ENCODE measurements around the gene ADPRM. TPM values are rescaled to one million over a fixed set of nuclear protein-coding genes. Genes with fewer than 3 reads are reported as not detected.

Gene ADPRM
- total and polyA plus RNA-seq, 4 donors: 3.7 to 10.8 (median 6.7) TPM

DNA sequence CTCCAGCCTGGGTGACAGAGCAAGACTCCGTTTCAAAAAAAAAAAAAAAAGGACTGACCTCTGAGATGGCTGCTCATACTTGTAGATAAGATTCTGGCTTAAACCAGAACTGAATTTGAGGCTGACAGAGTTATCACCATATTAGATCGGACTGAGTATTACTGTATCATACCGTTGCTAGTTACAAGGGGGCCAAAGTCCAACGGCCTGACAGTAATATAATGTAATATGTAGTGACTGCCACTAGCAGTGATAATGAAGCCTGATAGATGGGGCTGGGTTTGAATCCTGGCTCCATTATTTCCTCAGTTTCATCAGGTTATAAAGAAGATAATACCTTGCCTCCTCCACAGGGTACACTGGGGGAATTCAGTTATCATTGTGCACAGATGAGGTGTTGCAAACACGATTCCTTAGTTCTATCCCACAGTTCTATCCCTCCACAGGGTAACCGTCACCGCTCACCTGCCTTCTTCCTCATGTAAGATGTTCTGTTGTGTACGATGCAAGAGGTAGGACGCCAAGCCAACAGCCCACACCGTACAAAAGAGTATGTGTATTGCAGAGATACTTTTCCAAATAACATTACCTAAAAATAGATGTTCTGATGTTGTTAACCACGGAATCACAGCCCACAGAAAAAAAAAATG lies 27.3 kb downstream of the ADPRM start:
- no peak overlapping the region for H3K4me3 ChIP-seq (ENCODE audit: low read depth in 1 of 3, low read length in 3 of 3)
- WGBS: 49% methylated on average over 11 of the region's 11 CpGs
- no peak for DNase-seq (ENCODE audit: low spot score)
- no peaks in the 10 kb centered on the region for H3K27me3 ChIP-seq (ENCODE audit: control insufficient read depth in 4 of 4, insufficient read depth in 4 of 4, low read length in 3 of 4)
- peaks cover 2 to 51% (median 39%) of the 10 kb centered on the region in 4 donors for H3K4me1 ChIP-seq (ENCODE audit: control insufficient read depth in 4 of 4, insufficient read depth in 4 of 4, low read length in 3 of 4)
- TF ChIP-seq, protein P1, sequence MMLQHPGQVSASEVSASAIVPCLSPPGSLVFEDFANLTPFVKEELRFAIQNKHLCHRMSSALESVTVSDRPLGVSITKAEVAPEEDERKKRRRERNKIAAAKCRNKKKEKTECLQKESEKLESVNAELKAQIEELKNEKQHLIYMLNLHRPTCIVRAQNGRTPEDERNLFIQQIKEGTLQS (IDR thresholded peaks at IDR 0.05): no peak
- TF ChIP-seq RXRA (IDR thresholded peaks at IDR 0.05) (no peak), HNF4A (conservative IDR thresholded peaks at IDR 0.05) (no peak), JUND (IDR thresholded peaks at IDR 0.05) (no peak)
- no peaks in the 10 kb centered on the region for H3K9me3 ChIP-seq (ENCODE audit: control insufficient read depth in 4 of 4, low read length in 3 of 4)
- H3K9ac ChIP-seq (ENCODE audit: low read depth in 1 of 2, low read length in 2 of 2): no peak overlapping the region
- H3K27ac ChIP-seq (ENCODE audit: low read depth in 1 of 2, low read length in 2 of 2): peak overlapping the region; percentile 51 to 67
- peaks cover 0 to 20% (median 4%) of the 10 kb centered on the region in 4 donors for H3K36me3 ChIP-seq (ENCODE audit: control insufficient read depth in 4 of 4, insufficient read depth in 3 of 4, low read depth in 1 of 4, low read length in 3 of 4)

DNA sequence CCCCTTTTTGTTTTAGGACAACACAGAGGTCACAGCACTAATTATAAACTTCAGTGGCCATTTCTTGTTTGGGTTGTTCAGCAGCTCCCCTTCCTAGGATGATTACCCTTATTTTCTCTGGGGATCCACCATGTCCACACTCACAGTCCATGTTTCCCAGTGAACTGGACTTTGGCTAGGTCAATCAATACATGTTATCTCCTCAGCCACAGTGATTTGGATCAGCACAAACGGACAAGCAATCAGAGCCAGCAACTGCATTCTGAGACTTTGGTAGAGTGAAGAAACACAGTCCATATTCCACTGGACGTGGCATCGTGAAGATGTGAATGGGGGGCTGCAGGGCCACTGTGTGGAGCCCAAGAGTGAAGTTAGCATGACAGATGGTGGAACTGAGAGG lies 27.9 kb downstream of the ADPRM start:
- Histone ChIP-seq H3K4me3 (ENCODE audit: low read depth in 1 of 3, low read length in 3 of 3) (no peak overlapping the region), H3K4me1 (ENCODE audit: control insufficient read depth in 4 of 4, insufficient read depth in 4 of 4, low read length in 3 of 4) (peaks cover 2 to 51% (median 37%) of the 10 kb centered on the region in 4 donors), H3K36me3 (ENCODE audit: control insufficient read depth in 4 of 4, insufficient read depth in 3 of 4, low read depth in 1 of 4, low read length in 3 of 4) (peaks cover 0 to 20% (median 3%) of the 10 kb centered on the region in 4 donors), H3K27me3 (ENCODE audit: control insufficient read depth in 4 of 4, insufficient read depth in 4 of 4, low read length in 3 of 4) (no peaks in the 10 kb centered on the region), H3K9me3 (ENCODE audit: control insufficient read depth in 4 of 4, low read length in 3 of 4) (no peaks in the 10 kb centered on the region), H3K27ac (ENCODE audit: low read depth in 1 of 2, low read length in 2 of 2) (peak overlapping the region; percentile 60 to 83), H3K9ac (ENCODE audit: low read depth in 1 of 2, low read length in 2 of 2) (no peak overlapping the region)
- DNase-seq (ENCODE audit: low spot score): no peak
- peak; percentile 90 for TF ChIP-seq YY1 (IDR thresholded peaks at IDR 0.05)
- no peak for TF ChIP-seq TAF1 (conservative IDR thresholded peaks at IDR 0.05)
- TF ChIP-seq, protein P1 (IDR thresholded peaks at IDR 0.05): no peak
- peak; percentile 73 for TF ChIP-seq NR2F2 (IDR thresholded peaks at IDR 0.05)
- peak; percentile 63 to 82 for TF ChIP-seq JUND (IDR thresholded peaks at IDR 0.05)
- peak; percentile 99 for TF ChIP-seq HNF4A (conservative IDR thresholded peaks at IDR 0.05)
- TF ChIP-seq RXRA (IDR thresholded peaks at IDR 0.05): peak; percentile 94 to 96
- TF ChIP-seq EGR1 (IDR thresholded peaks at IDR 0.05; ENCODE audit: low read depth in 2 of 2): peak; percentile 49 to 79
- peak; percentile 99 for TF ChIP-seq HNF4G (IDR thresholded peaks at IDR 0.05)
- TF ChIP-seq RAD21 (IDR thresholded peaks at IDR 0.05): peak; percentile 40 to 58
- TF ChIP-seq, protein P2, sequence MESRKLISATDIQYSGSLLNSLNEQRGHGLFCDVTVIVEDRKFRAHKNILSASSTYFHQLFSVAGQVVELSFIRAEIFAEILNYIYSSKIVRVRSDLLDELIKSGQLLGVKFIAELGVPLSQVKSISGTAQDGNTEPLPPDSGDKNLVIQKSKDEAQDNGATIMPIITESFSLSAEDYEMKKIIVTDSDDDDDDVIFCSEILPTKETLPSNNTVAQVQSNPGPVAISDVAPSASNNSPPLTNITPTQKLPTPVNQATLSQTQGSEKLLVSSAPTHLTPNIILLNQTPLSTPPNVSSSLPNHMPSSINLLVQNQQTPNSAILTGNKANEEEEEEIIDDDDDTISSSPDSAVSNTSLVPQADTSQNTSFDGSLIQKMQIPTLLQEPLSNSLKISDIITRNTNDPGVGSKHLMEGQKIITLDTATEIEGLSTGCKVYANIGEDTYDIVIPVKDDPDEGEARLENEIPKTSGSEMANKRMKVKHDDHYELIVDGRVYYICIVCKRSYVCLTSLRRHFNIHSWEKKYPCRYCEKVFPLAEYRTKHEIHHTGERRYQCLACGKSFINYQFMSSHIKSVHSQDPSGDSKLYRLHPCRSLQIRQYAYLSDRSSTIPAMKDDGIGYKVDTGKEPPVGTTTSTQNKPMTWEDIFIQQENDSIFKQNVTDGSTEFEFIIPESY (IDR thresholded peaks at IDR 0.05): peak; percentile 79
- peak in 1 of 2 donors; percentile 67 for TF ChIP-seq GABPA (IDR thresholded peaks at IDR 0.05 in 1 of 2, conservative IDR thresholded peaks at IDR 0.05 in 1 of 2)
- TF ChIP-seq FOXA1 (IDR thresholded peaks at IDR 0.05): peak; percentile 60
- TF ChIP-seq, protein P3, sequence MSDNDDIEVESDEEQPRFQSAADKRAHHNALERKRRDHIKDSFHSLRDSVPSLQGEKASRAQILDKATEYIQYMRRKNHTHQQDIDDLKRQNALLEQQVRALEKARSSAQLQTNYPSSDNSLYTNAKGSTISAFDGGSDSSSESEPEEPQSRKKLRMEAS (IDR thresholded peaks at IDR 0.05): peak; percentile 91
- TF ChIP-seq SP1 (IDR thresholded peaks at IDR 0.05): peak; percentile 93
- peak; percentile 41 for TF ChIP-seq FOXA2 (IDR thresholded peaks at IDR 0.05)
- TF ChIP-seq, protein P4, sequence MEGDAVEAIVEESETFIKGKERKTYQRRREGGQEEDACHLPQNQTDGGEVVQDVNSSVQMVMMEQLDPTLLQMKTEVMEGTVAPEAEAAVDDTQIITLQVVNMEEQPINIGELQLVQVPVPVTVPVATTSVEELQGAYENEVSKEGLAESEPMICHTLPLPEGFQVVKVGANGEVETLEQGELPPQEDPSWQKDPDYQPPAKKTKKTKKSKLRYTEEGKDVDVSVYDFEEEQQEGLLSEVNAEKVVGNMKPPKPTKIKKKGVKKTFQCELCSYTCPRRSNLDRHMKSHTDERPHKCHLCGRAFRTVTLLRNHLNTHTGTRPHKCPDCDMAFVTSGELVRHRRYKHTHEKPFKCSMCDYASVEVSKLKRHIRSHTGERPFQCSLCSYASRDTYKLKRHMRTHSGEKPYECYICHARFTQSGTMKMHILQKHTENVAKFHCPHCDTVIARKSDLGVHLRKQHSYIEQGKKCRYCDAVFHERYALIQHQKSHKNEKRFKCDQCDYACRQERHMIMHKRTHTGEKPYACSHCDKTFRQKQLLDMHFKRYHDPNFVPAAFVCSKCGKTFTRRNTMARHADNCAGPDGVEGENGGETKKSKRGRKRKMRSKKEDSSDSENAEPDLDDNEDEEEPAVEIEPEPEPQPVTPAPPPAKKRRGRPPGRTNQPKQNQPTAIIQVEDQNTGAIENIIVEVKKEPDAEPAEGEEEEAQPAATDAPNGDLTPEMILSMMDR (IDR thresholded peaks at IDR 0.05; ENCODE audit: low read depth, low read length, missing input control): no peak
- TF ChIP-seq, protein P5, sequence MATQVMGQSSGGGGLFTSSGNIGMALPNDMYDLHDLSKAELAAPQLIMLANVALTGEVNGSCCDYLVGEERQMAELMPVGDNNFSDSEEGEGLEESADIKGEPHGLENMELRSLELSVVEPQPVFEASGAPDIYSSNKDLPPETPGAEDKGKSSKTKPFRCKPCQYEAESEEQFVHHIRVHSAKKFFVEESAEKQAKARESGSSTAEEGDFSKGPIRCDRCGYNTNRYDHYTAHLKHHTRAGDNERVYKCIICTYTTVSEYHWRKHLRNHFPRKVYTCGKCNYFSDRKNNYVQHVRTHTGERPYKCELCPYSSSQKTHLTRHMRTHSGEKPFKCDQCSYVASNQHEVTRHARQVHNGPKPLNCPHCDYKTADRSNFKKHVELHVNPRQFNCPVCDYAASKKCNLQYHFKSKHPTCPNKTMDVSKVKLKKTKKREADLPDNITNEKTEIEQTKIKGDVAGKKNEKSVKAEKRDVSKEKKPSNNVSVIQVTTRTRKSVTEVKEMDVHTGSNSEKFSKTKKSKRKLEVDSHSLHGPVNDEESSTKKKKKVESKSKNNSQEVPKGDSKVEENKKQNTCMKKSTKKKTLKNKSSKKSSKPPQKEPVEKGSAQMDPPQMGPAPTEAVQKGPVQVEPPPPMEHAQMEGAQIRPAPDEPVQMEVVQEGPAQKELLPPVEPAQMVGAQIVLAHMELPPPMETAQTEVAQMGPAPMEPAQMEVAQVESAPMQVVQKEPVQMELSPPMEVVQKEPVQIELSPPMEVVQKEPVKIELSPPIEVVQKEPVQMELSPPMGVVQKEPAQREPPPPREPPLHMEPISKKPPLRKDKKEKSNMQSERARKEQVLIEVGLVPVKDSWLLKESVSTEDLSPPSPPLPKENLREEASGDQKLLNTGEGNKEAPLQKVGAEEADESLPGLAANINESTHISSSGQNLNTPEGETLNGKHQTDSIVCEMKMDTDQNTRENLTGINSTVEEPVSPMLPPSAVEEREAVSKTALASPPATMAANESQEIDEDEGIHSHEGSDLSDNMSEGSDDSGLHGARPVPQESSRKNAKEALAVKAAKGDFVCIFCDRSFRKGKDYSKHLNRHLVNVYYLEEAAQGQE (IDR thresholded peaks at IDR 0.05): peak; percentile 75
- WGBS: 30% methylated on average over 3 of the region's 3 CpGs

Data from liver (tissue), 9 donors.